Activated CD4-positive, alpha-beta memory T cell treated with anti-CD3 and anti-CD28 coated beads for 36 hours (primary cell): Measurements from ENCODE around the gene RELN. TPM values are rescaled to one million over a fixed set of nuclear protein-coding genes. Genes with fewer than 3 reads are reported as not detected.

Experiments
- CTCF ChIA-PET: fragments of 350-600 bp; sonication (Branson Sonifier 250); formaldehyde crosslinking; loops from one replicate; lab custom pipeline; 2021; ENCODE audit warnings: antibody characterized with exemption, inconsistent platforms; lab: Charles Lee
- POLR2A ChIA-PET: fragments of 350-600 bp; sonication (Branson Sonifier 250); formaldehyde crosslinking; loops from one replicate; lab custom pipeline; 2021; ENCODE audit warnings: antibody characterized with exemption; lab: Charles Lee
- DNase-seq: peaks from one replicate; pipeline ENCODE4 v3.0.0-alpha.2; 2020
- H3K27ac Mint-ChIP-seq: one replicate; pipeline ENCODE4 v1.8.0; 2021; ENCODE audit warnings: mixed read lengths
- H3K27me3 Mint-ChIP-seq: one replicate; pipeline ENCODE4 v1.8.0; 2021; ENCODE audit warnings: mixed read lengths
- H3K36me3 Mint-ChIP-seq: one replicate; pipeline ENCODE4 v1.8.0; 2021; ENCODE audit warnings: mixed read lengths
- H3K4me1 Mint-ChIP-seq: one replicate; pipeline ENCODE4 v1.8.0; 2021; ENCODE audit warnings: low read depth, mixed read lengths
- H3K4me3 Mint-ChIP-seq: one replicate; pipeline ENCODE4 v1.8.0; 2021; ENCODE audit warnings: mild to moderate bottlenecking, mixed read lengths
- H3K9me3 Mint-ChIP-seq: one replicate; pipeline ENCODE4 v1.8.0; 2021; ENCODE audit warnings: mixed read lengths
- intact Hi-C: fragments of 100-400 bp; cut with micrococcal nuclease; formaldehyde crosslinking; loops from one replicate; pipeline ENCODE4 v1.15.1; 2023
- total RNA-seq, 2 experiments: library from RNA; stranded (reverse); gene quantifications; one replicate each; pipeline ENCODE4 v1.2.3, GENCODE V29; 2021

The RELN gene
- total RNA-seq, 2 experiments from 2014 or later = not detected

GRCh38 chr7:104011829-104012228 lies 22.4 kb upstream of the RELN start:
- Mint-ChIP-seq H3K36me3 (no peaks in the 10 kb centered on the region), H3K4me1 (no peaks in the 10 kb centered on the region), H3K27me3 (peaks cover 1% of the 10 kb centered on the region), H3K9me3 (no peaks in the 10 kb centered on the region), H3K27ac (no peak overlapping the region), H3K4me3 (no peak overlapping the region)
- intact Hi-C loops = no loop called here
- CTCF ChIA-PET = no interaction called here
- no peak for DNase-seq
- POLR2A ChIA-PET = no interaction called here

GRCh38 chr7:104010052-104010909 lies 20.8 kb upstream of the RELN start:
- H3K27me3 Mint-ChIP-seq = peaks cover 1% of the 10 kb centered on the region

GRCh38 chr7:104008107-104008506 lies 18.6 kb upstream of the RELN start:
- H3K9me3 Mint-ChIP-seq = no peaks in the 10 kb centered on the region
- H3K27me3 Mint-ChIP-seq = peaks cover 1% of the 10 kb centered on the region
- H3K36me3 Mint-ChIP-seq = no peaks in the 10 kb centered on the region
- intact Hi-C loops = no loop called here
- H3K4me3 Mint-ChIP-seq = no peak overlapping the region
- H3K27ac Mint-ChIP-seq = no peak overlapping the region
- DNase-seq = no peak
- ChIA-PET CTCF (no interaction called here), POLR2A (no interaction called here)
- no peaks in the 10 kb centered on the region for H3K4me1 Mint-ChIP-seq

More at GRCh38 chr7:104010052-104010909, 20.8 kb upstream of the RELN start:
- no peak overlapping the region for H3K27ac Mint-ChIP-seq
- ChIA-PET CTCF (no interaction called here), POLR2A (no interaction called here)
- no peak overlapping the region for H3K4me3 Mint-ChIP-seq
- no peaks in the 10 kb centered on the region for H3K36me3 Mint-ChIP-seq
- no peaks in the 10 kb centered on the region for H3K9me3 Mint-ChIP-seq
- H3K4me1 Mint-ChIP-seq = no peaks in the 10 kb centered on the region
- DNase-seq = no peak
- intact Hi-C loops = no loop called here

- Mint-ChIP-seq H3K9me3 (no peaks in the 10 kb centered on the region), H3K36me3 (no peaks in the 10 kb centered on the region), H3K4me1 (no peaks in the 10 kb centered on the region), H3K27ac (no peak overlapping the region), H3K4me3 (no peak overlapping the region), H3K27me3 (peaks cover 1% of the 10 kb centered on the region)
- intact Hi-C loops = no loop called here
- no peak for DNase-seq
- ChIA-PET POLR2A (no interaction called here), CTCF (no interaction called here)
These were observed 18.2 kb upstream of the RELN start for GRCh38 chr7:104007614-104008013.

- POLR2A ChIA-PET = interaction anchor here (0.5 kb wide), 1 partner anchor 20 kb away, joined by 3 read pairs; no protein-coding TSS in a partner anchor
- no peaks in the 10 kb centered on the region for H3K27me3 Mint-ChIP-seq
These were observed 15.7 kb upstream of the RELN start for GRCh38 chr7:104005197-104005596.

GRCh38 chr7:103996639-103997038 lies 7.2 kb upstream of the RELN start:
- Mint-ChIP-seq H3K36me3 (no peaks in the 10 kb centered on the region), H3K4me3 (no peak overlapping the region), H3K9me3 (no peaks in the 10 kb centered on the region), H3K27me3 (peaks cover 4% of the 10 kb centered on the region), H3K4me1 (no peaks in the 10 kb centered on the region), H3K27ac (no peak overlapping the region)
- intact Hi-C loops = no loop called here
- CTCF ChIA-PET = no interaction called here
- POLR2A ChIA-PET = no interaction called here
- DNase-seq = no peak

More at GRCh38 chr7:104005197-104005596, 15.7 kb upstream of the RELN start:
- Mint-ChIP-seq H3K4me1 (no peaks in the 10 kb centered on the region), H3K9me3 (no peaks in the 10 kb centered on the region), H3K27ac (no peak overlapping the region), H3K36me3 (no peaks in the 10 kb centered on the region), H3K4me3 (no peak overlapping the region)
- intact Hi-C loops = no loop called here
- CTCF ChIA-PET = no interaction called here
- no peak for DNase-seq

- intact Hi-C loops = no loop called here
- H3K27ac Mint-ChIP-seq = no peak overlapping the region
These were observed 6.6 kb upstream of the RELN start for GRCh38 chr7:103996017-103996551.

GRCh38 chr7:103995554-103995953 lies 6.1 kb upstream of the RELN start:
- Mint-ChIP-seq H3K27ac (no peak overlapping the region), H3K4me1 (peaks cover 2% of the 10 kb centered on the region), H3K4me3 (no peak overlapping the region), H3K36me3 (no peaks in the 10 kb centered on the region), H3K27me3 (peaks cover 12% of the 10 kb centered on the region), H3K9me3 (no peaks in the 10 kb centered on the region)
- intact Hi-C loops = no loop called here
- DNase-seq = no peak
- ChIA-PET POLR2A (no interaction called here), CTCF (no interaction called here)

More at GRCh38 chr7:103996017-103996551, 6.6 kb upstream of the RELN start:
- no peak for DNase-seq
- no peaks in the 10 kb centered on the region for H3K4me1 Mint-ChIP-seq
- CTCF ChIA-PET = no interaction called here
- H3K4me3 Mint-ChIP-seq = no peak overlapping the region
- peaks cover 8% of the 10 kb centered on the region for H3K27me3 Mint-ChIP-seq
- POLR2A ChIA-PET = no interaction called here
- H3K9me3 Mint-ChIP-seq = no peaks in the 10 kb centered on the region
- H3K36me3 Mint-ChIP-seq = no peaks in the 10 kb centered on the region

GRCh38 chr7:103993551-103993950 lies 4.1 kb upstream of the RELN start:
- no peaks in the 10 kb centered on the region for H3K36me3 Mint-ChIP-seq
- intact Hi-C loops = no loop called here
- ChIA-PET CTCF (no interaction called here), POLR2A (no interaction called here)
- no peak overlapping the region for H3K27ac Mint-ChIP-seq
- H3K9me3 Mint-ChIP-seq = no peaks in the 10 kb centered on the region
- peaks cover 20% of the 10 kb centered on the region for H3K27me3 Mint-ChIP-seq
- H3K4me3 Mint-ChIP-seq = no peak overlapping the region
- H3K4me1 Mint-ChIP-seq = peaks cover 10% of the 10 kb centered on the region
- no peak for DNase-seq

GRCh38 chr7:103991406-103991805 lies 1.9 kb upstream of the RELN start:
- no peak for DNase-seq
- Mint-ChIP-seq H3K27ac (no peak overlapping the region), H3K4me3 (no peak overlapping the region), H3K27me3 (peaks cover 33% of the 10 kb centered on the region), H3K4me1 (peaks cover 12% of the 10 kb centered on the region), H3K9me3 (no peaks in the 10 kb centered on the region), H3K36me3 (no peaks in the 10 kb centered on the region)
- ChIA-PET CTCF (no interaction called here), POLR2A (no interaction called here)
- intact Hi-C loops = no loop called here

GRCh38 chr7:103990991-103991390 lies 1.5 kb upstream of the RELN start:
- CTCF ChIA-PET = no interaction called here
- no peak overlapping the region for H3K27ac Mint-ChIP-seq
- intact Hi-C loops = no loop called here
- no peak for DNase-seq
- peaks cover 12% of the 10 kb centered on the region for H3K4me1 Mint-ChIP-seq
- H3K4me3 Mint-ChIP-seq = no peak overlapping the region
- POLR2A ChIA-PET = no interaction called here
- peaks cover 34% of the 10 kb centered on the region for H3K27me3 Mint-ChIP-seq
- no peaks in the 10 kb centered on the region for H3K36me3 Mint-ChIP-seq
- H3K9me3 Mint-ChIP-seq = no peaks in the 10 kb centered on the region

GRCh38 chr7:103989785-103990767 lies 618 bp upstream of the RELN start:
- Mint-ChIP-seq H3K36me3 (no peaks in the 10 kb centered on the region), H3K4me3 (peak overlapping the region; percentile 47), H3K9me3 (no peaks in the 10 kb centered on the region), H3K4me1 (peaks cover 12% of the 10 kb centered on the region), H3K27ac (no peak overlapping the region), H3K27me3 (peaks cover 39% of the 10 kb centered on the region)
- intact Hi-C loops = loop anchor here (10.0 kb wide), 1 partner anchor 145 kb away; no protein-coding TSS in a partner anchor
- POLR2A ChIA-PET = no interaction called here
- CTCF ChIA-PET = no interaction called here
- DNase-seq = peak; percentile 18
